SK-N-SH (cell line): Measurements from ENCODE around the gene ARID3A. TPM values are rescaled to one million over a fixed set of nuclear protein-coding genes. Genes with fewer than 3 reads are reported as not detected.
A peak's percentile ranks its signal among the peaks of the same experiment; 100 is the strongest.

Source experiments
- CTCF ChIA-PET: fragments of 300-600, 350-600 bp; formaldehyde crosslinking; extraction: SDS; loops from one replicate; lab custom pipeline; 2021; lab: Yijun Ruan, JAX
- POLR2A ChIA-PET: fragments of 350-600 bp; sonication (Branson Sonifier 250); formaldehyde crosslinking; extraction: SDS; loops from one replicate; lab custom pipeline; 2020; ENCODE audit warnings: antibody characterized with exemption, inconsistent platforms; lab: Yijun Ruan, JAX
- DNase-seq: peaks from one replicate; pipeline ENCODE4 v3.0.0; 2012
- H2AFZ ChIP-seq: fragments of 200-600 bp; sonication (generic); 2 replicates; pipeline ENCODE4 v1.8.1; 2016; ENCODE audit warnings: antibody characterized with exemption, mild to moderate bottlenecking, low read depth
- H3F3A ChIP-seq: fragments of 200-600 bp; sonication (generic); replicated peaks from 2 replicates; pipeline ENCODE3; 2016; ENCODE audit warnings: antibody characterized with exemption, mild to moderate bottlenecking; ENCODE audit not compliant: insufficient read depth
- H3K27ac ChIP-seq, 2 experiments: fragments of 200-500 bp in 1 of 2; fragments of 200-600 bp in 1 of 2; sonication (Bioruptor generic) in 1 of 2; sonication (generic), shearing (Covaris generic) in 1 of 2; 2 replicates each; pipeline versions ENCODE4 v1.5.1 to v1.6.1; 2014 to 2016; ENCODE audit warnings: low read depth in 2 of 2, inconsistent platforms in 1 of 2, low read length in 1 of 2, mild to moderate bottlenecking in 1 of 2, mixed read lengths in 1 of 2
- H3K27me3 ChIP-seq: fragments of 200-600 bp; sonication (generic), shearing (Covaris generic); 2 replicates; pipeline ENCODE4 v1.6.1; 2016; ENCODE audit warnings: mixed run types; ENCODE audit not compliant: insufficient read depth
- H3K36me3 ChIP-seq, 2 experiments: fragments of 200-500 bp in 1 of 2; fragments of 200-600 bp in 1 of 2; sonication (Bioruptor generic) in 1 of 2; sonication (generic) in 1 of 2; replicated peaks in 1 of 2; 2 replicates each; pipeline versions ENCODE3 to v1.5.1; 2014 to 2016; ENCODE audit warnings: low read length in 1 of 2, mild to moderate bottlenecking in 1 of 2; ENCODE audit not compliant: insufficient read depth in 2 of 2, control insufficient read depth in 1 of 2
- H3K4me1 ChIP-seq, 2 experiments: fragments of 200-500 bp in 1 of 2; fragments of 200-600 bp in 1 of 2; sonication (Bioruptor generic) in 1 of 2; sonication (generic), shearing (Covaris generic) in 1 of 2; 2 replicates each; pipeline versions ENCODE4 v1.5.1 to v1.6.1; 2014 to 2016; ENCODE audit warnings: low read depth in 1 of 2, low read length in 1 of 2, mixed run types in 1 of 2; ENCODE audit not compliant: insufficient read depth in 2 of 2, control insufficient read depth in 1 of 2
- H3K4me2 ChIP-seq: fragments of 200-600 bp; sonication (generic), shearing (Covaris generic); 2 replicates; pipeline ENCODE4 v1.6.1; 2017; ENCODE audit warnings: mixed run types
- H3K4me3 ChIP-seq, 2 experiments: fragments of 200-500 bp in 1 of 2; fragments of 200-600 bp in 1 of 2; sonication (Bioruptor generic) in 1 of 2; sonication (generic), shearing (Covaris generic) in 1 of 2; 2 replicates each; pipeline versions ENCODE4 v1.5.1 to v1.8.1; 2014 to 2016; ENCODE audit warnings: low read depth in 2 of 2, inconsistent platforms in 1 of 2, low read length in 1 of 2, mild to moderate bottlenecking in 1 of 2, mixed read lengths in 1 of 2, moderate library complexity in 1 of 2
- H3K79me2 ChIP-seq: fragments of 200-600 bp; sonication (generic); 2 replicates; pipeline ENCODE4 v1.8.1; 2017; ENCODE audit warnings: mild to moderate bottlenecking; ENCODE audit not compliant: insufficient read depth
- H3K9ac ChIP-seq: fragments of 200-600 bp; sonication (generic); 2 replicates; pipeline ENCODE4 v1.6.1; 2017; ENCODE audit warnings: mixed run types
- H3K9me2 ChIP-seq: fragments of 200-600 bp; sonication (generic); 2 replicates; pipeline ENCODE4 v1.6.1; 2017; ENCODE audit warnings: mixed run types
- H3K9me3 ChIP-seq: fragments of 200-600 bp; sonication (generic); 2 replicates; pipeline ENCODE4 v1.6.1; 2017; ENCODE audit warnings: mixed run types, mild to moderate bottlenecking, moderate library complexity
- H4K20me1 ChIP-seq: fragments of 200-600 bp; sonication (generic); 2 replicates; pipeline ENCODE4 v1.6.1; 2017; ENCODE audit warnings: mild to moderate bottlenecking, mixed run types; ENCODE audit not compliant: insufficient read depth
- CHD2 ChIP-seq: fragments of 150-350 bp; IDR thresholded peaks from 2 replicates; pipeline ENCODE4 v1.6.1; 2018; ENCODE audit warnings: low read length; ENCODE audit not compliant: partially characterized antibody
- ELF1 ChIP-seq: IDR thresholded peaks from 2 replicates; pipeline ENCODE4 v1.4.0; 2012
- GABPA ChIP-seq: IDR thresholded peaks from 2 replicates; pipeline ENCODE4 v1.4.0; 2012; ENCODE audit warnings: low read depth, mild to moderate bottlenecking
- MXI1 ChIP-seq: IDR thresholded peaks from 2 replicates; pipeline ENCODE4 v1.6.1; 2012; ENCODE audit warnings: mild to moderate bottlenecking, low read depth, low read length, improper control_type of control experiment
- POLR2AphosphoS5 ChIP-seq: IDR thresholded peaks from 2 replicates; pipeline ENCODE4 v1.6.1; 2012; ENCODE audit warnings: low read depth, low read length
- SIN3A ChIP-seq: IDR thresholded peaks from 2 replicates; pipeline ENCODE4 v1.6.1; 2012; ENCODE audit warnings: low read depth, mild to moderate bottlenecking, low read length, moderate library complexity, borderline replicate concordance
- TAF1 ChIP-seq: IDR thresholded peaks from 2 replicates; pipeline ENCODE4 v1.6.1; 2012; ENCODE audit warnings: low read depth, mild to moderate bottlenecking, low read length, moderate library complexity, borderline replicate concordance
- TCF12 ChIP-seq: IDR thresholded peaks from 2 replicates; pipeline ENCODE4 v1.4.0; 2012
- TEAD4 ChIP-seq: IDR thresholded peaks from 2 replicates; pipeline ENCODE4 v1.4.0; 2012; ENCODE audit warnings: mild to moderate bottlenecking, borderline replicate concordance; ENCODE audit not compliant: insufficient read depth
- WGBS: methylation state at CpG from one replicate; pipeline ENCODE4 v1.1.6; 2017; ENCODE audit warnings: low lambda C conversion rate; 5-methylcytosine and 5-hydroxymethylcytosine counted together
- polyA plus RNA-seq, 3 experiments: library from polyadenylated mRNA; depleted of rRNA; stranded (reverse); fragments of >200 nt; gene quantifications; 2 replicates each; pipeline ENCODE4 v1.2.3, GENCODE V29; 2012
- TF ChIP-seq, protein P1 (sequence below): IDR thresholded peaks from 2 replicates; pipeline ENCODE4 v1.4.0; 2012; ENCODE audit warnings: low read depth
- TF ChIP-seq, protein P2 (sequence below): IDR thresholded peaks from 2 replicates; pipeline ENCODE4; 2012
- TF ChIP-seq, protein P3 (sequence below): IDR thresholded peaks from 2 replicates; pipeline ENCODE4 v1.4.0; 2012; ENCODE audit warnings: low read depth, borderline replicate concordance
- TF ChIP-seq, protein P4 (sequence below): IDR thresholded peaks from 2 replicates; pipeline ENCODE4 v1.4.0; 2012; ENCODE audit warnings: low read depth, borderline replicate concordance

ARID3A gene
- polyA plus RNA-seq, 1 of the 3 experiments (the other 2 are of a cell fraction): 8.6 TPM

DNA sequence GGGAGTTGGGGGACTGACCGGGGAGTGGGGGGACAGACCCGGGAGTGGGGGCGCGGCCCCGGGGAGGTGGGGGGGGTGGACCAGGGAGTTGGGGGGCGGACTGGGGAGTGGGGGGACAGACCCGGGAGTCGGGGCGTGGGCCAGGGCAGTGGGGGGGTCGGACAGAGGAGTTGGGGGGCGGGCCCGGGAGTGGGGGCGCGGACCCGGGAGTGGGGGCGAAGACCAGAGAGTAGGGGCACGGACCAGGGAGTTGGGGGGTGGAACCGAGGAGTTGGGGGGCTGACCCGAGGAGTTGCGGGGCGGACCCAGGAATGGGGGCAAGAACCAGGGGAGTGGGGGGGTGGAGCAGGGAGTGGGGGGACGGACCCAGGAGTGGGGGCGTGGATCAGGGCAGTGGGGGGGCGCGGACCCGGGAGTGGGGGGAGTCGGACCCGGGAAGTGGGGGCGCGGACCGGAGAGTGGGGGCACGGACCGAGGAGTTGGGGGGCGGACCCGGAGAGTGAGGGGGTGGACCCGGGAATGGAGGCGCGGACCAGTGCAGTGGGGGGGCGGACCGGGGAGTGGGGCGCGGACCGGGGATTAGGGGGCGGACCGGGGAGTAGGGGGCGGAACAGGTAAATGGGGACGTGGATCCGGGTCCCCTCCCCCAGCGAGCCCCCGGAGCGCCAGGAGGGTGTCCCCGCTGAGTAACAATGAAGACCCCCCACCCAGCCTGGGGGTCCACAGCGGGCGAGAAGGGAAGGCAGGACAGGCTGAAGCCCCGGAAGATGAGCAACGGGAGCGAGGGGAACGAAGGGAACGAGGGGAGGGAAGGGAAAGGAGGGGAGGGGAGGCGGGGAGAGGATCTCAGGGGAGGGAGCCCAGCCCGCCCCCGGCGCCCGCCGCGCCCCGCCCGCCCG, 13.4 kb upstream of the ARID3A start:
- 9% methylated on average over 41 of the region's 69 CpGs for WGBS
- H2AFZ ChIP-seq: no peak overlapping the region
- TF ChIP-seq, protein P1, sequence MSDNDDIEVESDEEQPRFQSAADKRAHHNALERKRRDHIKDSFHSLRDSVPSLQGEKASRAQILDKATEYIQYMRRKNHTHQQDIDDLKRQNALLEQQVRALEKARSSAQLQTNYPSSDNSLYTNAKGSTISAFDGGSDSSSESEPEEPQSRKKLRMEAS: no peak; the same call in 1 of the 2 replicates
- peak; percentile 24 for TF ChIP-seq MXI1

DNA sequence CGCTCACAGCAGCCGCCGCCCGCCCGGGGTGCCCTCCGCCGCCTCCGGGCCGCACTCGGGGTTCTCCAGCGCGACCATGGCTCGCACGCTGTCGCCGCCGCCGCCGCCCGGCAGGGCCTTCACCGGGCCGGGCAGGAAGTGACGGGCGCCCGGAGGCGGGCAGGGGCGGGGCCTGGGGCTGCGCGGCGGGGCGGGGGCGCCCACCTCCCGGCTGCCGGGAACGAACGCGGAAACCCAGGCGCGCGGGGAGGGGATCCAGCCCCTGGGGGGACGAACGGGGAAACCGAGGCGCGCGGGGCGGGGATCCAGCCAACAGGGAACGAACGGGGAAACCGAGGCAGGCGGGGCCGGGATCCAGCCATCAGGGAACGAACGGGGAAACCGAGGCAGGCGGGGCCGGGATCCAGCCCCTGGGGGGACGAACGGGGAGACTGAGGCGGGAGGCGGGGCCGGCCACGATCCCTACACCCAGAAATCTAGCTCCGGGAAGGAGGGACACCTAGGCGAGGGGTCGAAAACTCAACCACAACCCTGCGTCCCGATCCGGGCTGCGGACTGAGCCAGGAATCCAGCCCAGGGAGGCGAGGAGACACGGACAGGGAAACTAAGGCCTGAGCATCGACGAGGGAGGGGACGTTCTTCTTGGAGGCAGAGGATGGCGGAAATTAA, 12.6 kb upstream of the ARID3A start, which contains the start of gene R3HDM4:
R3HDM4 (minus strand) TSS at position 140 of the 669 bp plus-strand sequence; CDS start at position 78, 62 bp downstream.
- no peaks in the 10 kb centered on the region for H3K36me3 ChIP-seq
- H3K9me3 ChIP-seq: no peaks in the 10 kb centered on the region
- ChIA-PET CTCF (interaction anchor here (0.9 to 1.4 kb wide), 3 partner anchors 10 to 140 kb away, joined by 3 to 6 read pairs (median 3); no protein-coding TSS in a partner anchor), POLR2A (no interaction called here)
- H2AFZ ChIP-seq: peak within 1 kb of the TSS; percentile 87
- H3K4me1 ChIP-seq: peaks cover 0 to 12% of the 10 kb centered on the region in 2 experiments; a peak in 2 of 4 replicates
- peaks cover 18% of the 10 kb centered on the region for H4K20me1 ChIP-seq
- H3F3A ChIP-seq: peaks cover 10% of the 10 kb centered on the region
- peak within 1 kb of the TSS; percentile 89 for H3K4me2 ChIP-seq
- peak within 1 kb of the TSS; percentile 78 for H3K9ac ChIP-seq
- H3K79me2 ChIP-seq: peaks cover 35% of the 10 kb centered on the region
- no peaks in the 10 kb centered on the region for H3K9me2 ChIP-seq
- H3K4me3 ChIP-seq: peak within 1 kb of the TSS; percentile 70 to 73
- no peak for TF ChIP-seq TEAD4
- TF ChIP-seq ELF1: 0 out of 2 replicates have a peak, but pooled peaks have one; percentile 33
- TF ChIP-seq, protein P1: no peak
- peak; percentile 54 for TF ChIP-seq GABPA
- no peak; the same call in 1 of the 2 replicates for TF ChIP-seq MXI1
- TF ChIP-seq POLR2AphosphoS5: peak; percentile 61; the same call in 1 of the 2 replicates
- 0 out of 2 replicates have a peak, but pooled peaks have one; percentile 18 for TF ChIP-seq TAF1
- TF ChIP-seq TCF12: no peak
- TF ChIP-seq, protein P2, sequence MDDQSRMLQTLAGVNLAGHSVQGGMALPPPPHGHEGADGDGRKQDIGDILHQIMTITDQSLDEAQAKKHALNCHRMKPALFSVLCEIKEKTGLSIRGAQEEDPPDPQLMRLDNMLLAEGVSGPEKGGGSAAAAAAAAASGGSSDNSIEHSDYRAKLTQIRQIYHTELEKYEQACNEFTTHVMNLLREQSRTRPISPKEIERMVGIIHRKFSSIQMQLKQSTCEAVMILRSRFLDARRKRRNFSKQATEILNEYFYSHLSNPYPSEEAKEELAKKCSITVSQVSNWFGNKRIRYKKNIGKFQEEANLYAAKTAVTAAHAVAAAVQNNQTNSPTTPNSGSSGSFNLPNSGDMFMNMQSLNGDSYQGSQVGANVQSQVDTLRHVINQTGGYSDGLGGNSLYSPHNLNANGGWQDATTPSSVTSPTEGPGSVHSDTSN: no peak
- no peak for TF ChIP-seq SIN3A
- TF ChIP-seq, protein P3, sequence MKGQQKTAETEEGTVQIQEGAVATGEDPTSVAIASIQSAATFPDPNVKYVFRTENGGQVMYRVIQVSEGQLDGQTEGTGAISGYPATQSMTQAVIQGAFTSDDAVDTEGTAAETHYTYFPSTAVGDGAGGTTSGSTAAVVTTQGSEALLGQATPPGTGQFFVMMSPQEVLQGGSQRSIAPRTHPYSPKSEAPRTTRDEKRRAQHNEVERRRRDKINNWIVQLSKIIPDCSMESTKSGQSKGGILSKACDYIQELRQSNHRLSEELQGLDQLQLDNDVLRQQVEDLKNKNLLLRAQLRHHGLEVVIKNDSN: no peak
- TF ChIP-seq, protein P4, sequence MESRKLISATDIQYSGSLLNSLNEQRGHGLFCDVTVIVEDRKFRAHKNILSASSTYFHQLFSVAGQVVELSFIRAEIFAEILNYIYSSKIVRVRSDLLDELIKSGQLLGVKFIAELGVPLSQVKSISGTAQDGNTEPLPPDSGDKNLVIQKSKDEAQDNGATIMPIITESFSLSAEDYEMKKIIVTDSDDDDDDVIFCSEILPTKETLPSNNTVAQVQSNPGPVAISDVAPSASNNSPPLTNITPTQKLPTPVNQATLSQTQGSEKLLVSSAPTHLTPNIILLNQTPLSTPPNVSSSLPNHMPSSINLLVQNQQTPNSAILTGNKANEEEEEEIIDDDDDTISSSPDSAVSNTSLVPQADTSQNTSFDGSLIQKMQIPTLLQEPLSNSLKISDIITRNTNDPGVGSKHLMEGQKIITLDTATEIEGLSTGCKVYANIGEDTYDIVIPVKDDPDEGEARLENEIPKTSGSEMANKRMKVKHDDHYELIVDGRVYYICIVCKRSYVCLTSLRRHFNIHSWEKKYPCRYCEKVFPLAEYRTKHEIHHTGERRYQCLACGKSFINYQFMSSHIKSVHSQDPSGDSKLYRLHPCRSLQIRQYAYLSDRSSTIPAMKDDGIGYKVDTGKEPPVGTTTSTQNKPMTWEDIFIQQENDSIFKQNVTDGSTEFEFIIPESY: no peak
- TF ChIP-seq CHD2: no peak
- H3K27me3 ChIP-seq: peaks cover 16% of the 10 kb centered on the region
- DNase-seq: peak; percentile 96
- 8% methylated on average over 35 of the region's 76 CpGs for WGBS
- H3K27ac ChIP-seq: peak within 1 kb of the TSS; percentile 6 to 74; a peak in 2 of 4 replicates

More for the DNA sequence above, 13.4 kb upstream of the ARID3A start:
- H3K79me2 ChIP-seq: peaks cover 43% of the 10 kb centered on the region
- H3K9ac ChIP-seq: peak overlapping the region; percentile 73
- H3K27me3 ChIP-seq: peaks cover 8% of the 10 kb centered on the region
- CTCF ChIA-PET: interaction anchor here (1.4 kb wide), 1 partner anchor 48 kb away, joined by 6 read pairs; no protein-coding TSS in a partner anchor
- DNase-seq: no peak
- peak overlapping the region in 1 of 2 experiments; percentile 74; a peak in 1 of 4 replicates for H3K27ac ChIP-seq
- H3F3A ChIP-seq: peaks cover 10% of the 10 kb centered on the region
- peaks cover 0 to 11% of the 10 kb centered on the region in 2 experiments; a peak in 2 of 4 replicates for H3K4me1 ChIP-seq
- H3K9me2 ChIP-seq: no peaks in the 10 kb centered on the region
- no peaks in the 10 kb centered on the region for H3K9me3 ChIP-seq
- H3K4me2 ChIP-seq: peak overlapping the region; percentile 68; the same call in 1 of the 2 replicates
- H3K36me3 ChIP-seq: no peaks in the 10 kb centered on the region
- peak overlapping the region; percentile 70 to 73 for H3K4me3 ChIP-seq
- POLR2A ChIA-PET: no interaction called here
- H4K20me1 ChIP-seq: peaks cover 23% of the 10 kb centered on the region
